PC-3 (cell line): ENCODE data around the gene EIF6. TPM values are rescaled to one million over a fixed set of nuclear protein-coding genes. Genes with fewer than 3 reads are reported as not detected.

Source experiments
- ATAC-seq: fragments of 200-7000 bp; cut with Tn5 transposase; 2 replicates; pipeline ENCODE4 v1.9.1; 2020; ENCODE audit warnings: mild to moderate bottlenecking, moderate library complexity
- Bru-seq: library from RNA; stranded (reverse); fragments of 400-500 nt; gene quantifications from one replicate; lab custom pipeline; 2021; lab: Mats Ljungman, UMichigan
- BruChase-seq, 2 experiments: library from RNA; stranded (reverse); fragments of 400-500 nt; gene quantifications; one replicate each; lab custom pipeline; 2021; lab: Mats Ljungman, UMichigan
- BruUV-seq: library from RNA; stranded (reverse); fragments of 400-500 nt; replicated peaks from 2 replicates; lab custom pipeline; 2021; lab: Mats Ljungman, UMichigan
- CTCF ChIA-PET: fragments of 300-600 bp; sonication (Branson Sonifier 250); formaldehyde crosslinking; loops from one replicate; lab custom pipeline; 2022; ENCODE audit warnings: antibody characterized with exemption; lab: Charles Lee
- POLR2A ChIA-PET: fragments of 300-600 bp; sonication (Branson Sonifier 250); formaldehyde crosslinking; loops from one replicate; lab custom pipeline; 2022; ENCODE audit warnings: antibody characterized with exemption; ENCODE audit not compliant: unreplicated experiment; lab: Charles Lee
- DNase-seq: peaks from one replicate; pipeline ENCODE4 v3.0.0-alpha.2; 2015
- H2AFZ ChIP-seq: fragments of 300-600 bp; sonication (generic); 2 replicates; pipeline ENCODE4 v1.6.0; 2016; ENCODE audit warnings: antibody characterized with exemption, low read length
- H3F3A ChIP-seq: fragments of 300-600 bp; sonication (generic); one replicate; pipeline ENCODE4 v1.6.0; 2017; ENCODE audit warnings: antibody characterized with exemption, low read length, control low read depth, mild to moderate bottlenecking; ENCODE audit not compliant: unreplicated experiment
- H3K27ac ChIP-seq: fragments of 300-600 bp; sonication (generic); 2 replicates; pipeline ENCODE4 v1.5.1; 2016; ENCODE audit warnings: mild to moderate bottlenecking, low read length
- H3K27me3 ChIP-seq: fragments of 300-600 bp; sonication (generic); 2 replicates; pipeline ENCODE4 v1.6.1; 2016; ENCODE audit warnings: low read length, mixed read lengths
- H3K36me3 ChIP-seq: fragments of 300-600 bp; sonication (generic); 2 replicates; pipeline ENCODE4 v1.6.1; 2016; ENCODE audit warnings: low read depth, mixed run types, low read length, mixed read lengths
- H3K4me1 ChIP-seq: fragments of 300-600 bp; sonication (generic); 2 replicates; pipeline ENCODE4 v1.5.1; 2016; ENCODE audit warnings: low read length; ENCODE audit not compliant: insufficient read depth
- H3K4me2 ChIP-seq: fragments of 300-600 bp; sonication (generic); 2 replicates; pipeline ENCODE4 v1.6.0; 2016; ENCODE audit warnings: low read length
- H3K4me3 ChIP-seq: fragments of 300-600 bp; sonication (generic); 2 replicates; pipeline ENCODE4 v1.5.1; 2016; ENCODE audit warnings: mild to moderate bottlenecking, low read length, mixed read lengths
- H3K79me2 ChIP-seq: fragments of 300-600 bp; sonication (generic); 2 replicates; pipeline ENCODE4 v1.6.1; 2017; ENCODE audit warnings: low read length, mixed read lengths
- H3K9ac ChIP-seq: fragments of 300-600 bp; sonication (generic); 2 replicates; pipeline ENCODE4 v1.6.0; 2016; ENCODE audit warnings: mild to moderate bottlenecking, low read length
- H3K9me2 ChIP-seq: fragments of 300-600 bp; sonication (generic); replicated peaks from 2 replicates; pipeline ENCODE4 v1.6.1; 2016; ENCODE audit warnings: mixed run types, low read length, mixed read lengths
- H3K9me3 ChIP-seq: fragments of 300-600 bp; sonication (generic); 2 replicates; pipeline ENCODE4 v1.6.1; 2016; ENCODE audit warnings: low read length, mixed read lengths
- H4K20me1 ChIP-seq: fragments of 300-600 bp; sonication (generic); 2 replicates; pipeline ENCODE4 v1.6.1; 2016; ENCODE audit warnings: low read length, mixed read lengths
- CTCF ChIP-seq: fragments of 300-600 bp; sonication (generic); conservative IDR thresholded peaks from 2 replicates; pipeline ENCODE4 v1.5.1; 2017; ENCODE audit warnings: antibody characterized with exemption, low read depth, mild to moderate bottlenecking, low read length
- EZH2 ChIP-seq: fragments of 300-600 bp; sonication (generic); IDR thresholded peaks from one replicate; pipeline ENCODE4 v1.6.1; 2017; ENCODE audit warnings: antibody characterized with exemption, mild to moderate bottlenecking, low read length; ENCODE audit not compliant: unreplicated experiment
- EZH2phosphoT487 ChIP-seq: fragments of 300-600 bp; sonication (generic); IDR thresholded peaks from 2 replicates; pipeline ENCODE4 v1.6.1; 2018; ENCODE audit warnings: mild to moderate bottlenecking, antibody characterized with exemption, low read length, borderline replicate concordance
- intact Hi-C: fragments of 100-400 bp; cut with micrococcal nuclease; formaldehyde crosslinking; loops from 2 replicates; pipeline ENCODE4 v1.9.0; 2023
- long read RNA-seq: library from polyadenylated mRNA; unstranded; transcript quantifications from one replicate; pipeline ENCODE4 v2.0.0, GENCODE V29; 2021; ENCODE audit not compliant: unreplicated experiment
- total RNA-seq: library from RNA; depleted of rRNA; stranded (reverse); fragments of >200 nt; gene quantifications from 2 replicates; pipeline ENCODE4 v1.2.3, GENCODE V29; 2014; rRNA removed

EIF6 gene
- 292 and 294 TPM in 2 replicates for total RNA-seq
- Bru-seq, nascent RNA = percentile 95 among the genes with signal in this experiment
- percentile 97 among the genes with signal in this experiment for BruChase-seq, experiment 1, labeled RNA remaining after a 6-hour chase
- percentile 92 among the genes with signal in this experiment for BruChase-seq, experiment 2, labeled RNA remaining after a 2-hour chase
- long read RNA-seq, transcript EIF6-206 (6 exons, 932 nt) = minor isoform, 10 of 286 reads
- long read RNA-seq, transcript EIF6-201 (6 exons, 1,252 nt) = minor isoform, 63 of 286 reads
- long read RNA-seq, transcript EIF6-202 (5 exons, 1,017 nt) = minor isoform, 11 of 286 reads
- long read RNA-seq, transcript EIF6-203 (7 exons, 1,289 nt) = major isoform, 150 of 286 reads
- long read RNA-seq, partial matches to known transcripts = 43 of 286 reads
- long read RNA-seq, other reads (novel, unspliced or antisense) = 9 of 286 reads

GRCh38 chr20:35284267-35284991 lies at the start of gene EIF6:
Gene EIF6 (minus strand): TSS chr20:35284772. CDS start chr20:35284487, 285 bp downstream.
- H3K9me3 ChIP-seq = no peaks in the 10 kb centered on the region
- peaks cover 7% of the 10 kb centered on the region; the same call in 1 of the 2 replicates for H4K20me1 ChIP-seq
- no peak for TF ChIP-seq CTCF
- TF ChIP-seq EZH2 = no peak
- no peak for TF ChIP-seq EZH2phosphoT487
- ChIA-PET CTCF (interaction anchor here (0.6 to 1.0 kb wide), 2 partner anchors 16 to 188 kb away, joined by 9 to 11 read pairs; no protein-coding TSS in a partner anchor), POLR2A (interaction anchor here (0.5 to 0.8 kb wide), 5 partner anchors 18 to 171 kb away, joined by 3 to 15 read pairs (median 12); partner anchors contain the start of gene CEP250)
- H2AFZ ChIP-seq = peak within 1 kb of the TSS; percentile 96
- H3K9me2 ChIP-seq = no peaks in the 10 kb centered on the region
- no peaks in the 10 kb centered on the region for H3K27me3 ChIP-seq
- BruUV-seq = no TSS peak
- peak within 1 kb of the TSS; percentile 98 for H3K9ac ChIP-seq
- H3K36me3 ChIP-seq = peaks cover 25% of the 10 kb centered on the region
- intact Hi-C loops = loop anchor here (2.0 kb wide), 1 partner anchor 18 kb away; no protein-coding TSS in a partner anchor
- peaks cover 42% of the 10 kb centered on the region for H3K79me2 ChIP-seq
- H3K4me1 ChIP-seq = peaks cover 16% of the 10 kb centered on the region
- H3F3A ChIP-seq = peaks cover 10% of the 10 kb centered on the region
- H3K27ac ChIP-seq = peak within 1 kb of the TSS; percentile 72
- ATAC-seq (peak; percentile 90), DNase-seq (peak; percentile 89)
- peak within 1 kb of the TSS; percentile 95 for H3K4me2 ChIP-seq
- peak within 1 kb of the TSS; percentile 98 for H3K4me3 ChIP-seq

DNA sequence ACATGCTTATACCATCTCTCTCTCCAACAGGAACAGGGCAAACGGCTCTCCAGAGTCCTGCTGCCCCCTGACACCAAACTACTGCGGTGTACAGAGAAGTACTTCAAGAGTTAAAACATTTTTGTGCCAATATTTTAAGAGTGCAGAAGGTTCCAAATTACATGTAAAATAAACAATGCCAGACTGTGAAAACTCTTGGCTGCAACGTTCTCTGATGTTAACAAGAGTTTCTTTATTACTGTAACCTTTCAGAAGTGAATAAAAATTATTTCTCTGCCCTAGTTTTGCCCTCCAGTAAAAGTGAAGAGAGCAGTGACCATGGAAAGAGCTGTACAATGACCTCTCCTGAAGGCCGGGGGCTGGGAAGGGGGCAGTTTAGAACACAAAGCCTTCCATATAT lies 49.0 kb upstream of the EIF6 start:
- POLR2A ChIA-PET = no interaction called here

GRCh38 chr20:35332540-35333200 lies 48.1 kb upstream of the EIF6 start:
- intact Hi-C loops = no loop called here
- ChIA-PET CTCF (no interaction called here), POLR2A (no interaction called here)
- no peak overlapping the region for H3K9ac ChIP-seq
- no peak overlapping the region for H3K4me3 ChIP-seq
- H3K79me2 ChIP-seq = no peaks in the 10 kb centered on the region
- DNase-seq (no peak), ATAC-seq (no peak)
- no peak overlapping the region for H3K27ac ChIP-seq
- BruUV-seq = no TSS peak
- H3K36me3 ChIP-seq = no peaks in the 10 kb centered on the region
- no peaks in the 10 kb centered on the region for H3F3A ChIP-seq
- H2AFZ ChIP-seq = no peak overlapping the region
- H3K4me1 ChIP-seq = peaks cover 17% of the 10 kb centered on the region
- no peak overlapping the region for H3K4me2 ChIP-seq
- no peaks in the 10 kb centered on the region for H3K9me2 ChIP-seq
- H3K9me3 ChIP-seq = no peaks in the 10 kb centered on the region
- no peak for TF ChIP-seq EZH2
- TF ChIP-seq CTCF = no peak
- TF ChIP-seq EZH2phosphoT487 = no peak
- H3K27me3 ChIP-seq = no peaks in the 10 kb centered on the region
- no peaks in the 10 kb centered on the region for H4K20me1 ChIP-seq

More for the DNA sequence above, 49.0 kb upstream of the EIF6 start:
- Histone ChIP-seq H4K20me1 (no peaks in the 10 kb centered on the region), H3K27ac (no peak overlapping the region), H2AFZ (no peak overlapping the region), H3F3A (no peaks in the 10 kb centered on the region), H3K4me3 (no peak overlapping the region), H3K27me3 (no peaks in the 10 kb centered on the region), H3K36me3 (no peaks in the 10 kb centered on the region), H3K9me3 (no peaks in the 10 kb centered on the region), H3K4me2 (no peak overlapping the region), H3K9ac (no peak overlapping the region), H3K4me1 (peaks cover 17% of the 10 kb centered on the region), H3K9me2 (no peaks in the 10 kb centered on the region), H3K79me2 (no peaks in the 10 kb centered on the region)
- DNase-seq = no peak
- no TSS peak for BruUV-seq
- TF ChIP-seq EZH2phosphoT487 = no peak
- no peak for ATAC-seq
- CTCF ChIA-PET = interaction anchor here (0.5 kb wide), 1 partner anchor 19 kb away, joined by 3 read pairs; no protein-coding TSS in a partner anchor
- intact Hi-C loops = no loop called here
